GM18499 (cell line): ENCODE data around the gene C1orf226.
"Not testable (repeated sequence)": the region's sequence is repeated elsewhere in the genome, so short reads cannot be mapped to it uniquely, and the experiment has no call there.

Experiments
- ATAC-seq: cut with Tn5 transposase; IDR thresholded peaks from one replicate; pipeline ENCODE4 v1.9.1; 2021; ENCODE audit warnings: moderate number of reproducible peaks; ENCODE audit not compliant: insufficient read depth, unreplicated experiment

C1orf226 gene

DNA sequence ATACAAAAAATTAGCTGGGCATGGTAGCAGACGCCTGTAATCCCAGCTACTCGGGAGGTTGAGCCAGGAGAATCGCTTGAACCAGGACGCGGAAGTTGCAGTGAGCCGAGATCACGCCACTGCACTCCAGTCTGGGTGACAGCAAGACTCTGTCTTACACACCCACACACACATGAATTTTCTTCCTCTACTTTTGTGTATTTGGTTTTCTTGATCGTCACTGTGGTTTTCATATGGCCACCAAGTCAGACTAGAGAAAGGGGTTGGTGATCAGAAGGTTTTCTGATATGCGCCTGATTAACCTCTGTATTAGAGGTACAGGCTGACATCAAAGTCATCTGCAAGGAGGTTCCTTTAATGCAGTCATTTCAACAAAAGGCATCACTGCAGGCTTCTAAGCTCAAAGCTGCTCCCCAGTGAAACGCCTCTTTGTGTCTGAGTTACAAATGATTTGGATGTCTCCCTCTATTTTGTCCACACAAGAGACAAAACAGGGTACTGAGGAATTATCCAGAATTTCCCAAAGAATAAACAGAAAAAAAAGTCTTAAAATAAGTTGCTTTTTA lies 19.3 kb downstream of the C1orf226 start:
- ATAC-seq, result no peak

DNA sequence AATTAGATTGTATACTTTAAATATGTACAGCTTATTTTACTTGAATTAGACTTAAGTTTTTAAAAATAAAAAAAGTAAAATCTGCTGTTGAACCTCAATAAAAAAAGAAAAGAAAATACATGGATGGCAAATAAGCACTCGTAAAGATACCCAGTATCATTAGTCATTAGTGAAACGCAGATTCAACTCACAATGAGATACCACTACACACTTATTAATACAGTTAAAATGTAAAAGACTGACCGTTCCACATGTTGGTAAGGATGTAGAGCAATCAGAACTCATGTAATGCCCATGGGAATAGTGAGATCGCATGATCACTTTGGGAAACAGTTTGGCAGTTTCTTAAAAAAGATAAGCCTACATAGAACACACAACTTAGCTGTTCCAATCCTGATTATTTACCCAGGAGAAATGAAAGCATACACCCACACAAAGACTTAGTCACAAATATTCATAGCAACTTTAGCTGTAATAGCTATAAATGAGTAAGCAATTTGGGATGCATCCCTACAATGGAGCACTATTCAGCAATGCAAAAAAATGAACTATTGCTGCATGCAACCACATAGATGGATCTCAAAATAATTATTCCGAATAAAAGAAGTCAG lies 23.1 kb downstream of the C1orf226 start:
- no peak for ATAC-seq

DNA sequence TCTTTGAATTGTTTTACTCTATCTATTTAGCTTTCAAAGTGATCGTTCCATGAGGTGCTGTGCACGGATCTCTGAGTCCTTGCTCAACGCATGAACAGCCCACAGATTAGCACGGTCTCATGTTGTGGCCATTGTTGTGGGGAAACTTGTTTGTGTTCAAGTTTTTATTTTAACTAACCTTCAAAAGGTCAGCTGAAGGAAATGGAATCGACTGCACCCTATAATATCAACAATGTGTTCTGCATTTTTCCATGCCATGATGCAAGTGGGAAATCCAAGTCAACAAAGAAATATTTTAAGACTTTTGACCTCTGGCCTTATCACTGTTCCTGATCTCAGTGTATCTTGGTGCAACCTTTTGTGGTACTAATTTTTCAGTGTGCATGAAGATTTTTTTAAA lies 24.3 kb downstream of the C1orf226 start:
- ATAC-seq, result no peak

DNA sequence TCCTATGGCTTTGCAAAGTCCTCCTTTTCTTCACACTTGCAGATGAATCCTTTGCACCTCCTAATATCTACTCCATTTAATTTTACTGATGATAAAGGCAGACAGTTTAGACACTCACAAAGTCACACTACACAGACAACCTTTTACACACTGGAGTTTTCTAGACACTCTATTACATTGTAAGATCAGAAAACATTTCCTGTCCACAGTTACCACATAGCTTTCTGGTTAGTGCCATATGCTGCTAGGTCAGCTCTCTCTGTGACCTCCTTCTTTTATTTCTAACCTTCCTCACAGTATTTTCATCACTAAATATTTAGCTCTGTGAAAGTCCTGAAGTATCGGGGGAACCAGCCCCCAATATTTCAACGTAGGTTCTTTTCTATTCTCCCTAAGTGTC lies 25.3 kb downstream of the C1orf226 start:
- no peak for ATAC-seq

DNA sequence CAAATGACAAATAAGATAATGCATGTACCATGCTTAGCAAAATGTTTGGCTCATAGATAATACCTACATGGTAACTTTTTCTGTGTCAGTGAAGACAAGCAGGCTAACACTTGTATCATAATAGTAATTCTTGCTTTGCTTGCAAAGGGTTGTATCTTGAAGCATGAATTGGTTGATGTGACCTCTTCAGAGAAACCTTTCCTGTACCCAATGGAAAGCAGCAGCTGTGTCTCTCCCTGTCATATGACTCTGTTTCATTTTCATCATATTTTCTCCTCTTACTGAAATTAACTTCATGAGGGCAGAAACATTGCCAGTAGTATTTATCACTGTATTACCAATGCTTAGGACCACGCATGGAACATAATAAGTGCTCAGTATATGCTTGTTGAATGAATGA lies 26.0 kb downstream of the C1orf226 start:
- no peak for ATAC-seq

DNA sequence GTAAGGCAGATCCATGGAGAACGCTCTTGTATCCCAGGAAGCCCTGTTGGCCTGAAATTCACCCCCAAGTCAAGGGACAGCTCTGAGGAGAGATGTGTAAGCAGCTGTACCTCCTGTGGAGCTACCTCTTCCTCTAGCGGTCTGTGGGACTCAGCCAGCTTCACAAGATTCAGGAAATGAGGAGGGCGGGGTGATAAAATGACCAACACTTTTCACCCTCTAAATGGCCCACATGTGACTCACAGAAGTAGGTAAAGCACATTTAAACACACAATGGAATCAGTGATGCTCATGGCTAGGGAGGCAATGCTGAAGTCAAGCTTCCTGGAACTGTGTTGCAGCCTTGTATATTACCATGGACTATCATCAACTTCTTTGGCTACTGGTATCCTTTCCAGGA lies 30.5 kb downstream of the C1orf226 start, which contains the start of gene SH2D1B:
Gene SH2D1B (minus strand): TSS at position 135 of the 400 bp plus-strand sequence. CDS start 120 bp downstream, at position 15.
- ATAC-seq, result no peak

DNA sequence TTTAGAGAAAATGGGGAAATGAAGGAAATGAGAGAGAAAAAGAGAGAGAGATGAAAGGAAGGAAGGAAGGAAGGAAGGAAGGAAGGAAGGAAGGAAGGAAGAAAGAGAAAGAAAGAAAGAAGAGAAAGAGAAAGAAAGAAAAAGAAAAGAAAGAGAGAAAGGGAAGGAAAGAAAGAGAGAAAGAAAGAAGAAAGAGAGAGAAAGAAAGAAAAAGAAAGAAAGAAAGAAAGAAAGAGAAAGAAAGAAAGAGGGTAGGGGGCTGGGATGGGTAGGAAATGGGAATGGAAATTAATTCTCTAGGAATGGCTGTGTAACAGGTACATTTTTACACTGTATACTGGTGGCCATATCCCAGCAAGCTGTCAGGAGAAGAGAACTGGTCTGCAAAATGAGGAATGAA lies 34.7 kb downstream of the C1orf226 start:
- ATAC-seq, result no peak

DNA sequence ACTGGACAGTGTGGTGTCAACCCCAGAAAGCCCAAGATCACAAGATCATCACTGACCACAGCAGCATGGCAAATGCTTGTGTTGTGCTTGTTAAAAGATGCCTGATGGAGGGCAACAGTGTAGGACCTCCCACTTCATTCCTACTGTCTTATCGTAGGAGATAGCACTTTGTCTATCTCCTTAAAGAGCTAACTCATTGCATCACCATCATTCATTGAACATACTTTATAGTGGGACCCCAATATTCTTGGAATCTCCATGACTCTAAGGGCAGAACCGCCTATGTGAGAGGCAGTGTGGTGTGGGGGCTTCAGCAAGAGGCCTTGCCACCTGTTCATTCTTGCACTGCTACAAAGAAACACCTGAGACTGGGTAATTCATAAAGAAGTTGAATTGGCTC lies 35.4 kb downstream of the C1orf226 start:
- no peak for ATAC-seq

DNA sequence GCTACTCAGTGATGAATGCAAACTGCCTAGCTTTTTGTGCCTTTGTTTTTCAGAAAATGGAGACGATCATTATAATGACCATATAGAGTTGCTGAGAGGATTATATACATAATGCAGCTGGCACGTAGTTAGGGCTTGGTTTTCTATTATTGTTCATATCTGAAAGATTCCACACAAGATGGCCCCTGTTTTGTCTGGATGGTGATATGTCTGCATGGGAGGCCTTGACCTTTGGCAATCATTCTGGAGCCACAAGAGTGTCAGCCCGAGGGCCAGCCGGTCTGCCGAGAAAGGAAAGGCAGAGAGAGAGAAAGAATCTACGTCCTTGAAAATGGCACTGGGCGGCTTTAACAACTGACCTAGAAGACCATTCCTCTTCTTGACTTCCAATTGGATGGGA lies 36.1 kb downstream of the C1orf226 start:
- ATAC-seq, result no peak

DNA sequence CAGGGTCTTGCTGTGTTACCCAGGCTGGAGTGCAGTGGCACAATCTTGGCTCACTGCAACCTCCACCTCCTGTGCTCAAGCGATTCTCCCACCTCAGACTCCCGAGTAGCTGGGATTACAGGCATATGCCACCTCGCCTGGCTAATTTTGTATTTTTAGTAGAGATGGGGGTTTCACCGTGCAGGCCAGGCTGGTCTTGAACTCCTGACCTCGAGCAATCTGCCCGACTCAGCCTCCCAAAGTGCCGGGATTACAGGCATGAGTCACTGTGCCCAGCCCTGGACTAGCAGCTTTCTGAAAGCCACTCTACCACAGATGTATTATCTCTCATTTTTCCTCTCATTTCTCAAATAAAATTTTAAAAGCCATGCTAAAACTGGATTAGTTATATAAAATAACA lies 37.1 kb downstream of the C1orf226 start:
- ATAC-seq, result not testable (repeated sequence)

DNA sequence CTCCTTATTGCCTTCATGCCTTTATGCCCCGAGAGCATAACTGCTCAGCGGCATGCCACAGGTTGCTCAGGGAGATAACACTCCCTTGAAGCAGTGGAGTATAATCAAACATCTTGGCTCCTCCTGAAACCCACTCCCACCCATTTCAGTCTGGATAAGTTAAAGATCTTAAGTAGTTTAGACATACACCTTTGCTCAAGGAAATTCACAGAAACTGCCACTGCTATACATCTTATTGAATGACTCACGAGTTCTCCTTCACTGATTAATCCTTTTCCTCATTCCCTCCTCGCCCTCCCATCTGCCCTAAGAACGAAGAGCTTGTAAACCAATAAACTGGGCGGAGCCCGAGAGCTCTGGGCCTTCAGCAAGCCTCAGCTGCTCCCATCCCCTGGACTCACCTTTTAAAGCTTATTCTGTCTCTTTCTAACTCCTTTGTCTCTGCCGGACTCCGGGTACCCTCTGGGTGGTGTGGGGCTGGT lies 38.0 kb downstream of the C1orf226 start:
- ATAC-seq, result not testable (repeated sequence)

DNA sequence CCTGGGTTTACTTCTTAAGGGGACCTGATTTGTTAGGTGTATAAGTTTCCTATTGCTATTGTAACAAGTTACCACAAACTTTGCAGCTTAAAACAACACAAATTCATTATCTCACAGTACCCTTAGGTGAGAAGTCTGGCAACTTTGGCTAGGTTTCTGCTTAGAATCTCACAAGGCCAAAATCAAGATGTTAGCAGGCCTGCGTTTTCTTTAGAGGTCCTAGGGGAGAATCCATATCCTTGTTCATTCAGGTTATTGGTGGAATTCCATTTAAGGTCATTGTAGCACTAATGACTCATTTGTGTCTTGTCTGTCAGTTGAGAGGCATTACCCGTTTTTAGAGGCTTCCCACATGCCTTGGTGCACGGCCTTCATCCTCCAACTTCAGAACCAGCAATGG lies 38.6 kb downstream of the C1orf226 start:
- ATAC-seq, result no peak

DNA sequence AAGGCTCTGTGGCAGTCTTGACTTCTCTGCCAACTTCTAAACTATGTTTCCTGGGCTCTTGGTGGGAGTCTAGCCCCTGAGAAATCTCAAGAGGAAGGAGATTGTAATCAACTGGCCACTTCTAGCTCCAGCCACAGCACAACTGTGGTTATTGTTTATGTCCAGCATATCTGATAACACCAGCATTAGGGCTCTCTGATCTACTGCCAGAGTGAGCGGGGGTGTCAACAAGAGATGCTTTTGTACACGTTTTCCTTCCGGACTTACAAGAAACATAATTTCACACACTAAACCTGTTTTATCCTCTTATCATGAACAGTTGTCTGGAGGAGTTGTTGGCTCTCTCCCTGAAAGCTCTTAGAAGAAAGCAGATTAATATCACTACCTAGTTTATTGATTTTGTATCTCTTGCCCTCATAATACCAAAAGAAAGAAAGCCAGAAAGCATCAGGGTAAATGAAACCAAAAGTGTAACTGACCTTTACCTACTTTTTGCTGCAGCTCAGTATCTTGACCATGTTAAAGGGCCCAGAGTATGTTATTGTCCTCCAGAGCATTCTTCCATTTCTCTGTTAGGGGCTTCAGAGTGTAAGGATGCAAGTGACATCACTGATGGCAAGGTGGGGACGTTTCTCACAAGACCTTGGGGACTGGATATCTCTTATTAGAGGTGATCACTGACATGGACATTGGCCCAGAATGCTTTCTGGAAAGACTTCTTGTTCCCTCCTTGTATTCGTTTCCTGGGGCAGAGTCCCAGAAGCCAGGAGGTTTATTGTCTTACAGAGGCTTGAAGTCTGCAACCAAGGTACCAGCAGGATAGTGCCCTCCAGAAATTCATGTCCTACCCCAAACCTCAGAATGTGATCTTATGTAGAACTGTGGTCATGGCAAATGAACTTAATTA lies 40.0 kb downstream of the C1orf226 start:
- ATAC-seq, result no peak

DNA sequence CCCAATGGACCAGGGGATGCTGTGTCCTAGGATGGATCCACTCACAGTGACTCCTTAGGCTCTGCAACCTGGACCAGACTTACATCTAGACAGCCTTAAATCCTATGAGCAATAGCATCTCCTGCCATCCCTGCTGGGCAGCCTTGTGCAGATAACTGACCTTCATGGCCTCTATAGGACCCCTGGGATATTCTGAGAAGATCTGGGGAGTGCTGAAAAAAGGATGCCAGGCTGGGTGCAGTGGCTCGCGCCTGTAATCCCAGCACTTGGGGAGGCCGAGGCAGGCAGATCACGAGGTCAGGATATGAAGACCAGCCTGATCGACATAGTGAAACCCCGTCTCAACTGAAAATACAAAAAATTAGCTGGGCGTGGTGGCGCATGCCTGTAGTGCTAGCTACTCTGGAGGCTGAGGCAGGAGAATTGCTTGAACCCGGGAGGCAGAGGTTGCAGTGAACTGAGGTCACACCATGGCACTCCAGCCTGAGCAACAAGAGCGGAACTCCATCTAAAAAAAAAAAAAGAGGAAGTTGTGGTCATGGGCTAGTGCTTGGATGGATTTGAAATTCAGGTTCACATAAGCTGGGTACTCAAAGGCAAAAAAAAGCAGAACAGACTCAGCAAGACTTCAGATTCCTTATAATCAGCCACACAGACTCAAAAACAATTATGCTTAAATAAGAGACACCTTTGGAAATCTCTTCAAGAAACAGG lies 41.3 kb downstream of the C1orf226 start:
- ATAC-seq, result no peak

DNA sequence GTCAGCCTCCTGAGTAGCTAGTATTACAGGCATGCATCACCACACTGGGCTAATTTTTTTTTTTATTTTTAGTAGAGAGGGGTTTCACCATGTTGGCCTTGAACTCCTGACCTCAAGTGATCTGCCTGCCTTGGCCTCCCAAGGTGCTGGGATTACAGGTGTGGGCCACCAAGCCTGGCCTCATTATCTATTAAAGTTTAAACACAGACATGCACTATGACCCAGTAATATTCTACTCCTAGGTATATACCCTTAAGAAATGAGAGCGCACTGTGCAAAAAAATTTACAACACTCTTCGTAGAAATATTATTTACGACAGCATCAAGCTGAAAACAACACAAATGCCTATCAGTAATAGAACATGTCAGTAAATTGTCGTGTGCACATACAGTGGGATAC lies 49.1 kb downstream of the C1orf226 start:
- ATAC-seq, result no peak

DNA sequence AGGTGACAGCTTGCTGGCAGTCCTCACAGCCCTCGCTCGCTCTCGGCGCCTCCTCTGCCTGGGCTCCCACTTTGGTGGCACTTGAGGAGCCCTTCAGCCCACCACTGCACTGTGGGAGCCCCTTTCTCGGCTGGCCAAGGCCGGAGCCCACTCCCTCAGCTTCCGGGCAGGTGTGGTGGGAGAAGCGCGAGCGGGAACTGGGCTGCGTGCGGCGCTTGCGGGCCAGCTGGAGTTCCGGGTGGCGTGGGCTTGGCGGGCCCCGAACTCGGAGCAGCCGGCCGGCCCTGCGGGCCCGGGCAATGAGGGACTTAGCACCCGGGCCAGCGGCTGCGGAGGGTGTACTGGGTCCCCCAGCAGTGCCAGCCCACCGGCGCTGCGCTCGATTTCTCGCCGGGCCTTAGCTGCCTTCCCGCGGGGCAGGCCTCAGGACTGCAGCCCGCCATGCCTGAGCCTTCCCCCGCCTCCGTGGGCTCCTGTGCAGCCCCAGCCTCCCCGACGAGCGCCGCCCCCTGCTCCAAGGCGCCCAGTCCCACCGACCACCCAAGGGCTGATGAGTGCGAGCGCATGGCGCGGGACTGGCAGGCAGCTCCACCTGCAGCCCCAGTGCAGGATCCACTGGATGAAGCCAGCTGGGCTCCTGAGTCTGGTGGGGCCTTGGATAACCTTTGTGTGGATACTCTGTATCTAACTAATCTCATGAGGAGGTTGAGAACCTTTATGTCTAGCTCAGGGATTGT lies 51.6 kb downstream of the C1orf226 start:
- not testable (repeated sequence) for ATAC-seq
